Neural cell (in vitro differentiated cells): ENCODE results near the gene SDK1. TPM values are rescaled to one million over a fixed set of nuclear protein-coding genes. Genes with fewer than 3 reads are reported as not detected.

Experiments used
- H2AFZ ChIP-seq: fragments of 200-600, 300-800 bp; sonication (generic), shearing (Covaris generic); 2 replicates; pipeline ENCODE4 v1.6.0; 2014; ENCODE audit warnings: low read depth, mild to moderate bottlenecking, antibody characterized with exemption, low read length, moderate library complexity
- H3F3A ChIP-seq: fragments of 200-600 bp; shearing (Covaris generic); 2 replicates; pipeline ENCODE4 v1.6.1; 2016; ENCODE audit warnings: mild to moderate bottlenecking, moderate library complexity, mixed read lengths, antibody characterized with exemption, low read length; ENCODE audit not compliant: insufficient read depth, poor library complexity, severe bottlenecking
- H3K27ac ChIP-seq: fragments of 200-600, 300-800 bp; sonication (generic), shearing (Covaris generic); 2 replicates; pipeline ENCODE4 v1.5.1; 2014; ENCODE audit warnings: mild to moderate bottlenecking, low read length, moderate library complexity
- H3K27me3 ChIP-seq: fragments of 300-800, 200-600 bp; sonication (generic), shearing (Covaris generic); 2 replicates; pipeline ENCODE4 v1.6.0; 2014; ENCODE audit warnings: mild to moderate bottlenecking, low read depth, low read length, moderate library complexity; ENCODE audit not compliant: insufficient read depth
- H3K36me3 ChIP-seq: fragments of 300-800, 200-600 bp; sonication (generic), shearing (Covaris generic); 2 replicates; pipeline ENCODE4 v1.5.1; 2014; ENCODE audit warnings: mild to moderate bottlenecking, antibody characterized with exemption, low read length, moderate library complexity; ENCODE audit not compliant: insufficient read depth
- H3K4me2 ChIP-seq: fragments of 300-800, 200-600 bp; sonication (generic), shearing (Covaris generic); 2 replicates; pipeline ENCODE4 v1.6.0; 2014; ENCODE audit warnings: mild to moderate bottlenecking, low read length
- H3K4me3 ChIP-seq: fragments of 300-800, 200-600 bp; sonication (generic), shearing (Covaris generic); 2 replicates; pipeline ENCODE4 v1.5.1; 2014; ENCODE audit warnings: mild to moderate bottlenecking, low read length, moderate library complexity
- H3K79me2 ChIP-seq: fragments of 200-600 bp; shearing (Covaris generic); replicated peaks from 2 replicates; pipeline ENCODE4 v1.6.0; 2014; ENCODE audit warnings: mild to moderate bottlenecking, low read length, moderate library complexity; ENCODE audit not compliant: insufficient read depth
- H3K9ac ChIP-seq: fragments of 300-800, 200-600 bp; sonication (generic), shearing (Covaris generic); 2 replicates; pipeline ENCODE4 v1.6.1; 2016; ENCODE audit warnings: mild to moderate bottlenecking, low read length, mixed read lengths
- H3K9me2 ChIP-seq: fragments of 200-600 bp; shearing (Covaris generic); 2 replicates; pipeline ENCODE4 v1.6.1; 2016; ENCODE audit warnings: mild to moderate bottlenecking, low read length, mixed read lengths; ENCODE audit not compliant: insufficient read depth
- H3K9me3 ChIP-seq: fragments of 200-600, 300-800 bp; sonication (generic), shearing (Covaris generic); 2 replicates; pipeline ENCODE4 v1.6.1; 2016; ENCODE audit warnings: mild to moderate bottlenecking, mixed run types, low read length, moderate library complexity, mixed read lengths
- H4K20me1 ChIP-seq: fragments of 200-600 bp; shearing (Covaris generic); 2 replicates; pipeline ENCODE4 v1.6.1; 2016; ENCODE audit warnings: mild to moderate bottlenecking, mixed run types; ENCODE audit not compliant: insufficient read depth
- EP300 ChIP-seq: fragments of 450-650 bp; conservative IDR thresholded peaks from 2 replicates; pipeline ENCODE4 v1.6.1; 2014; ENCODE audit warnings: antibody characterized with exemption, mild to moderate bottlenecking, moderate library complexity; ENCODE audit not compliant: poor library complexity, severe bottlenecking
- EZH2 ChIP-seq: fragments of 200-600, 300-800 bp; shearing (Covaris generic), sonication (generic); IDR thresholded peaks from 2 replicates; pipeline ENCODE4 v1.6.1; 2014; ENCODE audit warnings: antibody characterized with exemption, low read length, borderline replicate concordance, mild to moderate bottlenecking; ENCODE audit not compliant: insufficient read depth, poor library complexity, severe bottlenecking
- MXI1 ChIP-seq: fragments of 450-650 bp; conservative IDR thresholded peaks from 2 replicates; pipeline ENCODE4 v1.6.1; 2014; ENCODE audit warnings: antibody characterized with exemption, mild to moderate bottlenecking; ENCODE audit not compliant: poor library complexity, severe bottlenecking
- POLR2AphosphoS5 ChIP-seq: IDR thresholded peaks from 2 replicates; pipeline ENCODE4 v1.6.1; 2012
- RAD21 ChIP-seq: fragments of 450-650 bp; conservative IDR thresholded peaks from 2 replicates; pipeline ENCODE4 v1.6.1; 2014; ENCODE audit warnings: antibody characterized with exemption, mild to moderate bottlenecking, moderate library complexity
- REST ChIP-seq: IDR thresholded peaks from 2 replicates; pipeline ENCODE4 v1.6.1; 2012; ENCODE audit warnings: borderline replicate concordance
- SMC3 ChIP-seq: fragments of 450-650 bp; conservative IDR thresholded peaks from 2 replicates; pipeline ENCODE4 v1.6.1; 2014; ENCODE audit warnings: antibody characterized with exemption, mild to moderate bottlenecking, moderate library complexity; ENCODE audit not compliant: poor library complexity
- TAF1 ChIP-seq: IDR thresholded peaks from 2 replicates; pipeline ENCODE4 v1.6.1; 2012; ENCODE audit warnings: low read depth
- polyA plus RNA-seq: library from polyadenylated mRNA; depleted of rRNA; stranded (reverse); fragments of >200 nt; gene quantifications from 2 replicates; pipeline ENCODE4 v1.2.3, GENCODE V29; 2014
- TF ChIP-seq, protein P1 (sequence below): fragments of 450-650 bp; IDR thresholded peaks from 2 replicates; pipeline ENCODE4 v1.5.1; 2014; ENCODE audit warnings: antibody characterized with exemption, mild to moderate bottlenecking, moderate library complexity; ENCODE audit not compliant: poor library complexity, severe bottlenecking

Gene SDK1
- polyA plus RNA-seq, 1 donor from 2014 or later, result 2.7 TPM

DNA sequence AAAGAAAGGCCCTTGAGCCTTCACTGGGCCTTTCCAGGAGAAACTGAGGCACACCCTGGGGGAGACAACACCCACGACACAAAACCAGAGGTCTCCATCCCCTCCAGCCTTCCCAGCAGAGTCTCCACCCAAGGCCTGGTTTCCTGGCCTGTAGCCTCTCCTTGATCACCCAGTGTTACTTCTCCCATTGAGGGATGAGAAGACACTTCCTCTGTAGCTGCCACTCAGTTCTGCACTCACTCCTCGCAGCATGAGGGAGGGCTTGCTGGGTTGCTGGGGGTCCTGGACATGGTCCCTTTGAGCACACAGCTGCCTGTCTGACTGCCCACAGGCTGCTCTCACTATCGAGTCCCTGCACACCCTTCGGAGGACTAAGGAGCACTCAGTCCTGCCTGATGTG is 943.0 kb downstream of the SDK1 start:
- H3K9me2 ChIP-seq, result no peaks in the 10 kb centered on the region
- no peaks in the 10 kb centered on the region for H3K9me3 ChIP-seq
- no peak overlapping the region for H2AFZ ChIP-seq
- H3F3A ChIP-seq, result no peaks in the 10 kb centered on the region
- no peak overlapping the region for H3K4me3 ChIP-seq
- TF ChIP-seq TAF1 (no peak), EZH2 (no peak), EP300 (no peak), REST (no peak)
- H3K36me3 ChIP-seq, result no peaks in the 10 kb centered on the region
- H3K9ac ChIP-seq, result no peak overlapping the region
- H3K4me2 ChIP-seq, result no peak overlapping the region
- no peak overlapping the region for H3K27ac ChIP-seq
- H3K27me3 ChIP-seq, result no peaks in the 10 kb centered on the region
- no peaks in the 10 kb centered on the region for H3K79me2 ChIP-seq
- H4K20me1 ChIP-seq, result no peaks in the 10 kb centered on the region

- no peaks in the 10 kb centered on the region for H3K9me3 ChIP-seq
- no peaks in the 10 kb centered on the region for H3K27me3 ChIP-seq
- no peaks in the 10 kb centered on the region for H3K9me2 ChIP-seq
- no peak overlapping the region for H3K27ac ChIP-seq
- no peak overlapping the region for H2AFZ ChIP-seq
- TF ChIP-seq REST (no peak), SMC3 (no peak), EP300 (no peak), TAF1 (no peak), RAD21 (no peak), POLR2AphosphoS5 (no peak), MXI1 (no peak), EZH2 (no peak)
- TF ChIP-seq, protein P1, sequence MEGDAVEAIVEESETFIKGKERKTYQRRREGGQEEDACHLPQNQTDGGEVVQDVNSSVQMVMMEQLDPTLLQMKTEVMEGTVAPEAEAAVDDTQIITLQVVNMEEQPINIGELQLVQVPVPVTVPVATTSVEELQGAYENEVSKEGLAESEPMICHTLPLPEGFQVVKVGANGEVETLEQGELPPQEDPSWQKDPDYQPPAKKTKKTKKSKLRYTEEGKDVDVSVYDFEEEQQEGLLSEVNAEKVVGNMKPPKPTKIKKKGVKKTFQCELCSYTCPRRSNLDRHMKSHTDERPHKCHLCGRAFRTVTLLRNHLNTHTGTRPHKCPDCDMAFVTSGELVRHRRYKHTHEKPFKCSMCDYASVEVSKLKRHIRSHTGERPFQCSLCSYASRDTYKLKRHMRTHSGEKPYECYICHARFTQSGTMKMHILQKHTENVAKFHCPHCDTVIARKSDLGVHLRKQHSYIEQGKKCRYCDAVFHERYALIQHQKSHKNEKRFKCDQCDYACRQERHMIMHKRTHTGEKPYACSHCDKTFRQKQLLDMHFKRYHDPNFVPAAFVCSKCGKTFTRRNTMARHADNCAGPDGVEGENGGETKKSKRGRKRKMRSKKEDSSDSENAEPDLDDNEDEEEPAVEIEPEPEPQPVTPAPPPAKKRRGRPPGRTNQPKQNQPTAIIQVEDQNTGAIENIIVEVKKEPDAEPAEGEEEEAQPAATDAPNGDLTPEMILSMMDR, result no peak
- H3K9ac ChIP-seq, result no peak overlapping the region
- no peaks in the 10 kb centered on the region for H3F3A ChIP-seq
- H3K4me2 ChIP-seq, result no peak overlapping the region
- no peaks in the 10 kb centered on the region for H3K36me3 ChIP-seq
- H3K4me3 ChIP-seq, result no peak overlapping the region
- no peaks in the 10 kb centered on the region for H4K20me1 ChIP-seq
- H3K79me2 ChIP-seq, result no peaks in the 10 kb centered on the region
These were observed 943.6 kb downstream of the SDK1 start for GRCh38 chr7:4244635-4245034.
